HG03060 (cell line): ENCODE data around the gene RPP14.
"Not testable (repeated sequence)": the region's sequence is repeated elsewhere in the genome, so short reads cannot be mapped to it uniquely, and the experiment has no call there.

Source experiments
- ATAC-seq: cut with Tn5 transposase; IDR thresholded peaks from one replicate; pipeline ENCODE4 v1.9.1; 2021; ENCODE audit warnings: low read depth, moderate number of reproducible peaks; ENCODE audit not compliant: unreplicated experiment

Gene RPP14

DNA sequence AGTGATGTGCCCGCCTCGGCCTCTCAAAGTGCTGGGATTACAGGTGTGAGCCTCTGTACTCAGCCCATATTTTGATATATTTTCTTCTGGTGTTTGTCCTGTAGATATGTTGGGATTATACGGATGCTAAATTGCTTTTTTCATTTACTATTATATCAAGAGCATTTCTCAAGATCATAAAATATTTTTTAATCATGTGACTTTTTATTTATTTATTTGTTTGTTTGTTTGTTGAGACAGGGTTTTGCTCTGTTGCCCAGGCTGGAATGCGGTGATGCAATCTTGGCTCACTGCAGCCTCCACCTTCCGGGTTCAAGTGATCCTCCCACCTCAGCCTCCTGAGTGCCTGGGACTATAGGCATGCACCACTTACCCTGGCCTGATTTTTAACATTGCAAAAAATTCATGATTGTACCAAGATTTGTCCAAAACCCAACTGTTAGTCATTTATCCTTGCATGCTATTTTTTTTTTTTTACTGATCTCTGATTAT lies 23.9 kb downstream of the RPP14 start:
- no peak for ATAC-seq

DNA sequence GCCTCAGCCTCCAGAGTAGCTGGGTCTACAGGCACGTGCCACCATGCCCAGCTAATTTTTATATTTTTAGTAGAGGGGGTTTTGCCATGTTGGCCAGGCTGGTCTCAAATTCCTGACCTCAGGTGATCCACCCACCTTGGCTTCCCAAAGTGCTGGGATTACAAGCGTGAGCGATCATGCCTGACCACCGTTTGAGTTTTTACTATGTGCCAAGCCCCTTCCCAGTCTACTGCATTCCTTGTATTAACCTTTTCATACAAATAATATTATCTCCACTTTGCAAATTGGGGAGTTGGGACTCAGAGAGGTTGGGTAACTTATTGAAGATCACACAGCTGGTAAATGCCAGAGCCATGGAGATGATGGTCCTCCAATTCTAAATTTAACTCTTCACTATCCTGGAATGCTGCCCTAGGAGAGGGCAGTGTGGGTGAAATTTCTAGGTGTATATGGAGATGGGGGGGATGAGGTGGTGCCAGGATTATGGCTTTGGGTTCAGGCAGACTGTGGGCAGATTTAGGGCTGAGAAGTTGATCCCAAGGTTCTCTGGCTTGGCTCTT lies 25.6 kb downstream of the RPP14 start:
- no peak for ATAC-seq

DNA sequence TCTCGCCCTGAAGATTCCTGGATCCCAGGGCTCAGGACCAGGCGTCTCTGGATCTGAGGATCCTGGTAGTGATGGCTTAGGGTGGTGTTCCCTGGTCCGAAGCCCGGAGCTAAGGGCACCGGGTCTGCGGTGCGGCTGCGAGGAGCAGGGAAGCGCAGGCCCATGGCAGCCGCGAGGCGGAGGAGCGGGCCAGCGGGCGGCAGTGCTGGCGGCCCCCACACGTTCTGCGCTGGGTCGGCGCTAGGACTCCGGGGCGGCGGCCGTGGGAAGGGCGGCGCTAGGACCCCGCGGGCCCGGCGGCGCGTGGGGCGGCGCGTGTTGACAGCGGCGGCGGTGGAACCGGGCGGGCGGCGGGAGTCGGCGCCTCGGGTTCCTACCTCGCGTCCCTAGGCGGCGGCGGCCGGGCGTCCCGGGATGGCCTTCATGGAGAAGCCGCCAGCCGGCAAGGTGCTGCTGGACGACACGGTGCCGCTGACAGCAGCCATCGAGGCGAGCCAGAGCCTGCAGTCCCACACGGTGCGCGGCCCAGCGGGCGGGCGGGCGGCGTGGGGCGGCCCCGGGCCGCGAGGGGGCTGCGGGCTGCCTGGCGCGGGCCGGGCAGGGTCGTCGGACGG lies 26.6 kb downstream of the RPP14 start, which contains the start of gene PXK:
PXK (plus strand) TSS at position 318 of the 614 bp plus-strand sequence; CDS start at position 415, 97 bp downstream.
- peak; percentile 40 for ATAC-seq

- no peak for ATAC-seq
Measured at GRCh38 chr3:58333206-58334012, 27.4 kb downstream of the RPP14 start.

DNA sequence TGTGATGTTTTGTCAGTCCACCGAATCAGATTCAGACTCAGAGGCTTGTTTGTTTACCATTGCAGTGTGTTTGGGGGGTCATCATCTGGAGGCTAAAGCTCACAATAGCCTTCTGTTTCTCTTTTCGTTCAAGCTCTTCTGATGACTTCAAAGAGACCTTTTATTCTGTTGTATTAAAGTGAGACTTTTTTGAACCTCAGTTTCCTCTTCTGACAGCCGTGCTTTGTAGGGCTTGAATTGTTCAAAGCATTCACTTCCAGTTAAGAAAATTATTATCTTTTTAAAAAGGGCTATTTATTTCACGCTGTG lies 27.9 kb downstream of the RPP14 start:
- ATAC-seq: no peak

- no peak for ATAC-seq
Measured at GRCh38 chr3:58334506-58334884, 28.4 kb downstream of the RPP14 start.

DNA sequence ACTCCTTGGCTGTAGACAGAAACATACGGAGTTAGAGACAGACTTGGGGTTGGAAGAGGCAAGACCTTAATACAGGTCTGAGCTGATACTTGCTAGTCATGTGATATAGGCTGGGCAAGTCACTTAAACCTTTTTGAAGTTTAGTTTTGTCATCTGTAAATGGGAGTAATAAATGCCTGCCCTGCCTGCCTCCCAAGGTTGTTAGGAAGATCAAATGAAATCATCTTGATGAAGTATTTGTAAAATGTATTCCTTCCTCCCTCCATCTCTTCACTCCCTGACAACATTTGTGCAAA lies 29.6 kb downstream of the RPP14 start:
- ATAC-seq: no peak

GRCh38 chr3:58336135-58336882 lies 30.3 kb downstream of the RPP14 start:
- ATAC-seq: no peak

DNA sequence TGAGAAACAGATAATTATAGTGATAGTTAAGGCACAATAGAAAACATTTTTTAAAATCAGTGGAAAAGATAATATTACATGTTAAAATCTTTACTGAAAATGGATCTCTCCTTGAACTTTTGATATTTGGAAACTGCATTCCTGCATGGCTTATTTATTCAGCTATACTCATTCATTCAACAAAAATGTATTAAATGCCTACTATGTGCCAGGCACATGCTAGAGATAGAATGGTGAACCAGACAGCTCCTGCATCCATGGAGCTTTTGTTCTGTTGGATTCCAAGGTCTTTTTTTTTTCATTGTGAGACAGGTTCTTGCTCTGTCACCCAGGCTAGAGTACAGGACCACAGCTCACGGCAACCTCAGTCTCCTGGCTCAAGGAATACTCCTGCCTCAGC lies 31.1 kb downstream of the RPP14 start:
- no peak for ATAC-seq

DNA sequence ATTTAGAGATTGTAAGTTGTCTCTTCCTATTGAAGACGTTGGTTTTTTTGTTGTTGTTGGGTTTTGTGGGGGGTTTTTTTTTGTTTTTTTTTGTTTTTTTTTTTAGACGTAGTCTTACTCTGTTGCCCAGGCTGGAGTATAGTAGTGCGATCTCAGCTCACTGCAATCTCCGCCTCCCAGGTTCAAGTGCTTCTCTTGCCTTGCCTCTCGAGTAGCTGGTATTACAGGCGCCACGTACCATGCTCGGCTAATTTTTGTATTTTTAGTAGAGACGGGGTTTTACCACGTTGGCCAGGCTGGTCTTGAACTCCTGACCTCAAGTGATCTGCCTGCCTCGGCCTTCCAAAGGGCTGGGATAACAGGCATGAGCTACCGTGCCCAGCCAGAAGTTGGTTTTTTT lies 33.1 kb downstream of the RPP14 start:
- ATAC-seq: not testable (repeated sequence)

DNA sequence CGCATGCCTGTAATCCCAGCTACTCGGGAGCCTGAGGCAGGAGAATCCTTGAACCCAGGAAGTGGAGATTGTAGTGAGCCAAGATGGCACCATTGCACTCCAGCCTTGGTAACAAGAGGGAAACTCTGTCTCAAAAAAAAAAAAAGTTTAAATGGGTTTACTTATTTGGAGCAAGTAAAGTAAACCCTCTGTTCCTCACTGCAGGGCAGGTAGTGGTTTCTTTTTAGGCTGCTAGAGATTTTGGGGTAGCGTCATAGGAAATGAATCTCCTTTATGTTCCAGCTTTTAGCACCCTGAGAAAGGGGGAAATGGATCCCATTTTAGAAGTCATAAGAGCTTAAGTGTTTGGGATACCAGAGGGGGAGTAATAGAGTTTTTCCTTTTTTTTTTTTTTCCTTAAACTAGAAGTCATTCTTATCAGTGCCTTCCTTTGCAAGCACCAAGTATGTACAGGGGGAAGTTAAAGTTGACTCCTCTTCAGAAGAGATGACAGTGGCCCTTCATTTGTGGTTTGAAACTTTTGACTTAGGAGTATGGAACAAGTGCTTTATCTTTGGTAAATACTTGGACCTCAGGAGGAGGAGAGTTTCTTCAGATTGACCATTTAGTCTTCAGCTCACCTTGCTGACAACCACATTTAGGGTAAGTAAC lies 34.7 kb downstream of the RPP14 start:
- ATAC-seq: no peak

DNA sequence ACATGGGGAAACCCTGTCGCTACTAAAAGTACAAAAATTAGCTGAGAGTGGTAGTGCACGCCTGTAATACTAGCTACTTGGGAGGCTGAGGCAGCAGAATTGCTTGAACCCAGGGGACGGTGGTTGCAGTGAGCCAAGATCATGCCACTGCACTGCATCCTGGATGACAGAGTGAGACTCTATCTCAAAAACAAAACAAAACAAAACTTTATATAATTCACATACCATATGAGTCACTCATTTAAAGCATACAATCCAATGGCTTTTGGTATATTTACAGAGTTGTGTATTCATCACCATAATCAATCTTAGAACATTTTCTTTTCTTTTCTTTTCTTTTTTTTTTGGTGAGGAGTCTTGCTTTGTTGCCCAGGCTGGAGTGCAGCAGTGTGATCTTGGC lies 35.3 kb downstream of the RPP14 start:
- ATAC-seq: no peak

- ATAC-seq: no peak
Measured at GRCh38 chr3:58342676-58343075, 36.6 kb downstream of the RPP14 start.

GRCh38 chr3:58345457-58345856 lies 39.4 kb downstream of the RPP14 start:
- no peak for ATAC-seq

DNA sequence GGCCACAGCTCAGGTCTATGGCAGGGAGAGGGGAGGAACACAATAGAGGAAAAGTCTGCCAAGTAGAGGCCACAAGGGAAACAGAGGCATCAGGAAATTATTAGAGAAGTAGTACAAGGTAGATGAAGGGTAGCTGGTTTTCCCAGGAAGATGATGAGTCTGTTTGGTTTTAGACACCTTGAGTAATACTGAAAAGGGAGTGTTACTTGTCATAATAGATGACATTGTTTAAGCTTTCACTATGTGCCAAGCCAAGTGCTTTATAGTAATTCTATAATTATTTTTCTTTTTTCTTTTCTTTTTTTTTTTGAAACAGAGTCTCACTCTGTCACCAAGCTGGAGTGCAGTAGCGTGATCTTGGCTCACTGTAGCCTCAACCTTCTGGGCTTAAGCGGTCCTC lies 40.3 kb downstream of the RPP14 start:
- ATAC-seq: no peak

DNA sequence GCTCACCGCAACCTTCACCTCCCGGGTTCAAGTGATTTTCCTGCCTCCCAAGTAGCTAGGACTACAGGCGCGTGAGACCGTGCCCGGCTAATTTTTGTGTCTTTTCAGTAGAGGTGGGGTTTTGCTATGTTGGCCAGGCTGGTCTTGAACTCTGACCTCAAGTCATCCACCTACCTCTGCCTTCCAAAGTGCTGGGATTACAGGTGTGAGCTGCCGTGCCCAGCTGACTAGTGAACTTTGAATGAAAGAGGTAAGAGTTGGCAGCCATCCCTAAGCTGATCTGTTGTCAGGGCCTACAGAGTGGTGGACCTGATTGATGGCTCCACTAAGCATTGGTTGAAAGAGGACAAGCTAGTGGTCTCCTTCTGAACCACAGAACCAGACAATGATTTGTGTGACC lies 41.9 kb downstream of the RPP14 start:
- ATAC-seq: no peak

DNA sequence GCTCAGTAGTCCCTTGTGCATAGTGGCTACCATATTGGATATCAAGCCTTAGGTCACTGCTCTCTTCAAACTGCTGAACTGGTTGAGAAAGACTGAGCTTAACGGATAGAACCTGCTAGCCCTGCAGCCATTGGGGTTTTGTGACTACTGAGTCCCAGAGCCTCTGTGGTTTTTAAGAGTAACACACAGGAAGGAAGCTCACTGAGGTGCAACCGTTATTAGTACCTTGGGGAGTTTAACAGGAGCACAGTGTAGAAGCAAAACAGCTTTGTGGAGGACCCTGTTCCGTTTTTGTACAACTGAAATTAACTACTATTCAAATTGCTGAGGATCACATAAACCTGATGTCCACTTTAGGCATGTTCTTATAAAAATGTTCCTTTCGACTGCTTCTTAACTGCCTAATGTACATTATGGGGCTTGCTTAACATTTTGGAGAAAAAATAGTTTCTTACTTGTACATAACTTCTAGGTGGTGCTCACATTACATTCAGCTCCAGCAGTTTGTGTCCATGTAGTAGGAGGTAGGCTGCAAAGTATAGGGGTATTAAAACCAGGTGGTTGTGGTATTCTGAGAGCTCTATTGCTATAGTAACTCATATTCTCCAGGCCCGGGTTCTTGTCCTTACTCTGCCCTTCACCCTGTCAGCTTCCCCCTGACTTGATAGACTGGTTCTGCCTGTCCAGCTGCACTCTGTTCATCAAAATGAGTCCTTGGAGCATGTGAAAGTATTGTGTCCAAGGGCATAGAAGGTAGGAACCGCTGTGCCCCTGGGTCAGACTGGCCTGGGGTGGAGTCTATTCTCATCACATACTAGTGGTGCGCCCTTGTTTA lies 44.0 kb downstream of the RPP14 start:
- ATAC-seq: peak; percentile 72

- no peak for ATAC-seq
Measured at GRCh38 chr3:58350627-58351013, 44.6 kb downstream of the RPP14 start.

DNA sequence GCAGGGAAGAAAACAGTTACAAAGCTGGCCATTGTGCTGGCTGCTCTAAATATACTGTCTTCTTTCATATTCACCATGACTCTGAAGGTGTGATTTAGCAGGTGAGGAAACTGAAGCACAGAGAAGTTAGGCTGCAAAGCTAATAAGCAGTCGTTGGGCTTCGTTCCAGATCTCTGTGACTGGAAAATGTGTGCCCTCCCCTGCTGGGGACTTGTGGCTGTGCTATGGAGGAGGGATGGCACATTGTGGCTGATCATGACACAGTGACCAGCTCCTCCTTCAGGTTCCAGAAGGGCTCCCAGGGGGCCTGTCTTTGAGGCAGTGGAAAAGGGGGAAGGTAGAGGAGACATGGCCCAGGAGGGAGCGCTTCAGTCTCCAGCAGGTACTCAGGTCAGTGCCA lies 45.9 kb downstream of the RPP14 start:
- no peak for ATAC-seq

- no peak for ATAC-seq
Measured at GRCh38 chr3:58352626-58353025, 46.6 kb downstream of the RPP14 start.
